Stomach smooth muscle (tissue), 2 donors: ENCODE results near the gene AOC1.
"Not testable (repeated sequence)": the region's sequence is repeated elsewhere in the genome, so short reads cannot be mapped to it uniquely, and the experiment has no call there.

ENCODE experiments used
- H3K27ac ChIP-seq: one replicate; pipeline ENCODE4 v1.7.0; 2013; ENCODE audit warnings: mild to moderate bottlenecking, low read length, inconsistent platforms
- H3K27me3 ChIP-seq, 2 donors: one replicate each; pipeline ENCODE4 v1.7.0; 2013; ENCODE audit warnings: low read length in 2 of 2; ENCODE audit not compliant: insufficient read depth in 2 of 2, control insufficient read depth in 1 of 2
- H3K36me3 ChIP-seq, 2 donors: one replicate each; pipeline ENCODE4 v1.7.0; 2013; ENCODE audit warnings: low read length in 2 of 2; ENCODE audit not compliant: control insufficient read depth in 2 of 2, insufficient read depth in 2 of 2
- H3K4me1 ChIP-seq: one replicate; pipeline ENCODE4 v1.7.0; 2013; ENCODE audit warnings: low read length; ENCODE audit not compliant: control insufficient read depth, insufficient read depth
- H3K4me3 ChIP-seq, 2 donors: one replicate each; pipeline ENCODE4 v1.7.0; 2013; ENCODE audit warnings: low read length in 2 of 2
- H3K9ac ChIP-seq, 2 donors: one replicate each; pipeline ENCODE4 v1.7.0; 2013; ENCODE audit warnings: low read length in 2 of 2, mild to moderate bottlenecking in 1 of 2
- H3K9me3 ChIP-seq, 2 donors: one replicate each; pipeline ENCODE4 v1.7.0; 2013; ENCODE audit warnings: low read length in 2 of 2; ENCODE audit not compliant: control insufficient read depth in 2 of 2
- donor health status: healthy.
- donor health status: Pancreatic carcinoma.

The AOC1 gene

DNA sequence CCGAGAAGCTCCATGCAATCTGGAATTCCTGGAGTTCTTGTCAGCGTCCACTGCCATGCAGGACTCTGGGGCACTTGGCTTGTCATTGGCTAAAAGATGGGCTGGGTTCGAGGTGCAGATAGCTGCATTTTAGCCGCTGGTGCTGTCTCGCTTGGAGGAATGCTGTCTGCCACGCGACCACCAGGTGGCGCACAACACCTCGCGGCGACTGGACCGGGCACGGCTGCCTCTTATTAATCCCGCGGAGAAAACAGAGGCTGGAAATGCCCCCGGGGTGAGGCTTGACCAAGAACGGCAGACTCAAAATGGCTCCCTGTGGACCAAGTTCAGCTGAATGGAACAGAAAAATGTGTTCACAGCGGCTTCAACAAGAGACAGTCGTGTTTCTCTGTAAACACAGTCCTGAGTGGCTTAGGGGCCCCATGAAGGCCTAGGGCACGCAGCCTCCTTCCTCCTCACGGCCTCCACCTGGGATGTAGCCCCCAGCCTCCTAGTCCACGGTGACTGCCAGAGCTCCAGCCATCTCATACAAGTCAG, 46.2 kb downstream of the AOC1 start:
- Histone ChIP-seq H3K9me3 (no peaks in the 10 kb centered on the region), H3K4me1 (peaks cover 31% of the 10 kb centered on the region), H3K36me3 (no peaks in the 10 kb centered on the region), H3K27ac (no peak overlapping the region), H3K9ac (no peak overlapping the region), H3K4me3 (peak overlapping the region in 1 of 2 donors; percentile 3), H3K27me3 (peaks cover 0 to 11% of the 10 kb centered on the region in 2 donors)

DNA sequence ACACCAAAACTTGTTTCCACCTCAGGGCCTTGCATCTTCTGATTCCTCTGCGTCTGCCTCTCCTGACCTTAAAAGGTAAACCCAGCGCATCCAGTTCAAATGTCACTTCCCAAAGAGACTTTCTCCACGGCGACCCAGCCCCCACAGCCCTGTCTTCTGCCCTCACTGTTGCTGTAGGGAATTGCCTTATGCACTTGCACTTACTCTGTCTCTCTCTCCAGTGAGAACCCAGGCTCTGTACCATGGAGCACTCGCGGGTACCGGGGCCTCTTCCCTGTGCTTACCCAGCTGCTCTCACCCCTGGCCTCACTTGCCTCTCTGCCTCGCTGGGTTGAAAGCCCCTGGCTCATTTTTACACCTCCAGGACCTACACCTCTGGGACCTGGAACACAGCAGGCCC, 48.4 kb downstream of the AOC1 start:
- no peak overlapping the region for H3K4me3 ChIP-seq
- H3K27me3 ChIP-seq, result peaks cover 0 to 11% of the 10 kb centered on the region in 2 donors
- H3K4me1 ChIP-seq, result peaks cover 39% of the 10 kb centered on the region

DNA sequence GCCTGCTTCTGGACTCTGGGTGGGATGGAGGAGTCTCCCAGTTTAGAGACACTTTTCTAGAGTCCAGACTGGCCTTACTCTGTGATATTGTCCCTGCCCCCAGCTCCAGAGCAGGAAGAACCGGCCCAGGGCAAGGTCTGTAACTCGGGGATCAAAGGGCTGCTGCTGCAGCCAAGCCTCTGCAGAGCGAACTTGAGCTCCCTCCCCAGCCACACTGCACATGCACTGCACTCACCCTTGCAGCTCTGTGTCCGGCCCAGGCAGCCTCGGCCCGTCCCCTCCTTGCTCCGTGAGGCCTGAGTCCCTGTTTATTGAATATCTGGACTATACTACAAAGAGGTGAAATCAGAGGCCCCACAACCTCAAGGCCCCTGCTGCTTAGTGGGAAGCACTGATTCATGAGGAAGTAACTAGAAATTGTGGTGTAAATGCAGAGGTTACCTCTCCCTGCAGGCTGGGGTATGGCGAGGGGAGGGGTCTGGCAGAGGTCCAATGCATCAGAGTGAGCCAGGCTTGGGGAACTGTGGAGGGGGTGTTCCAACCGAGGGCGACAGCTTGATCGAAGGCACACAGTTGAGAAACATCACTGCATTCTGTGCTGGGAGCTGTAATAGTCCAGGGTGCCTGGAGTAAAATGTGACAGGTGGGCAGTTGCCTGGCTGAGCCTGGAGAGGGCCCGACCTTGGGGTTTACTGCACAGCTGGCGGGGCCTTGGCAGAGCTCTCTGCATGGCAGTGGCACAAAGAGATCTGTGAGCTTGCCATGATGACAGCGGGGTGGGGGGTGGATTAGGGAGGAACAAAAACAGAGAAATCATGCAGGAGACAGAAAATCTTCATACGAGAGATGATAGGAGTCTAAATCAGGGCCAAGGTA, 49.1 kb downstream of the AOC1 start:
- no peak overlapping the region for H3K9ac ChIP-seq
- H3K4me1 ChIP-seq, result peaks cover 39% of the 10 kb centered on the region
- H3K27ac ChIP-seq, result peak overlapping the region; percentile 53
- no peak overlapping the region for H3K4me3 ChIP-seq
- peaks cover 0 to 6% of the 10 kb centered on the region in 2 donors for H3K27me3 ChIP-seq
- H3K9me3 ChIP-seq, result no peaks in the 10 kb centered on the region
- no peaks in the 10 kb centered on the region for H3K36me3 ChIP-seq

More for the DNA sequence above, 48.4 kb downstream of the AOC1 start:
- Histone ChIP-seq H3K9ac (no peak overlapping the region), H3K9me3 (no peaks in the 10 kb centered on the region), H3K27ac (no peak overlapping the region), H3K36me3 (no peaks in the 10 kb centered on the region)

DNA sequence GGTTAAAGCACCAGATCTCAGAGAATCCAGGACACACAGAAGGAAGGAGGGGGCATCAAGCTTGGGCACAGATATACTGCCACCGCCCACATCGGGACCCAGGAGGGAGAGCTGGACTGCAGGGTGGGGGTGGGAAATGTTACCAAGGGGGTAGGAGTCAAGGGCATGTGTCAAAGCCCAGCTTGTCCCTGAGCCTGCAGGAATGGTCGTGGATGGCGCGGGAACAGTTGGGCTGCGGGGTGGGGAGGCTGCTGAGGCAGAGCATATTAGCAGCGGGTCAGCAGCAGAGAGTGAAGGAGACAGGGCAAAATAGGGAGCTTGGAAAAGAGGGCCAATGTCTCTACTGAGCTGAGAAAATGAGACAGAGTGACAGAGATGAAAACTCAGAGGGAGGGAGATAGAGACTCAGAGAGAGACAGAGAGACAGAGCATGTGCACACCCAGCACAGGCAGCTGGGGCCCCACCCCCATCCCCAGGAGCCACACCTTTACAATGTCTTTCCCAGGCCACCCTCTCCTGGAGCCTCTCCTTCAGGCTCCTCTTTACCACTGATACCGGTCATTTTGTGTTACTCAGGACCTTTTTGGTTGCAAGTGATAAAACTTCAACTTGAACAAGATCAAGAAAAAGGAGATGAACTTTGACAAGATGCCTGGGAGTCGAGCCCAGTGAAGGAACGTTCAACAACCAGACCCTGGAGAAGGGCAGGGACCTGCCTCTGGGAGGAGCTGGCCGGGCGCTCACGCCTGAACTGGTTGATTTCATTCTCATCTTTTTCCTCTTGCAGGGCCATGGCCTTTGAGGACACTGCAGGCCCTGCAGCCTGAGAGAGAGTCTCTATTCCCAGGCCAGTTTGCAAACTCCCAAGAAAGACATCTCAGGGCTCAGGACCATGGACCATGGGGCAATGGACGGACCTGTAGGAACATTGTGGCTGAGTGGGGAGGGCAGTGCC, 50.0 kb downstream of the AOC1 start:
- H3K27ac ChIP-seq, result peak overlapping the region; percentile 53
- H3K36me3 ChIP-seq, result no peaks in the 10 kb centered on the region
- H3K9me3 ChIP-seq, result no peaks in the 10 kb centered on the region
- no peaks in the 10 kb centered on the region for H3K27me3 ChIP-seq
- no peak overlapping the region for H3K9ac ChIP-seq
- H3K4me3 ChIP-seq, result no peak overlapping the region
- peaks cover 39% of the 10 kb centered on the region for H3K4me1 ChIP-seq

DNA sequence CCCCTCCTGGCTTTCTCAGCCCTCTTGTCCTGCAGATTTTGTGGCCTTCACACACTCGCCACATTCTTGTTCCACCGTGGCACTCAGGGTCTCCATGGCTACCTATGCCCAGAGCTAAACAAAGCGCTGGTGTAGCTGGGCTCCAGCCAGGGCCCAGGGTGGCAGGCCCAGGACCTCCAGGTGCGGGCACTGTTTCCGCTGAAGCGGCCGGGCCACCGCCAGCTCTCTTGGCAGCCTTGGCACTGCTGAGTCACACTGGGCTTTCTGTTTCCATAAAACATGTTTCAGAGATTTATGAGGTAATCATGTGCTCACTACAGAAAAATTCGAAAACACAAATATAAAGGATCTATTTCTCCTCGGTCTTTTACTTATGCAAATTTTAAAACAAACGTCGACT, 51.3 kb downstream of the AOC1 start:
- peaks cover 32% of the 10 kb centered on the region for H3K4me1 ChIP-seq
- peak overlapping the region; percentile 60 for H3K27ac ChIP-seq
- H3K27me3 ChIP-seq, result no peaks in the 10 kb centered on the region
- no peaks in the 10 kb centered on the region for H3K9me3 ChIP-seq
- H3K9ac ChIP-seq, result no peak overlapping the region
- H3K36me3 ChIP-seq, result no peaks in the 10 kb centered on the region
- H3K4me3 ChIP-seq, result no peak overlapping the region

DNA sequence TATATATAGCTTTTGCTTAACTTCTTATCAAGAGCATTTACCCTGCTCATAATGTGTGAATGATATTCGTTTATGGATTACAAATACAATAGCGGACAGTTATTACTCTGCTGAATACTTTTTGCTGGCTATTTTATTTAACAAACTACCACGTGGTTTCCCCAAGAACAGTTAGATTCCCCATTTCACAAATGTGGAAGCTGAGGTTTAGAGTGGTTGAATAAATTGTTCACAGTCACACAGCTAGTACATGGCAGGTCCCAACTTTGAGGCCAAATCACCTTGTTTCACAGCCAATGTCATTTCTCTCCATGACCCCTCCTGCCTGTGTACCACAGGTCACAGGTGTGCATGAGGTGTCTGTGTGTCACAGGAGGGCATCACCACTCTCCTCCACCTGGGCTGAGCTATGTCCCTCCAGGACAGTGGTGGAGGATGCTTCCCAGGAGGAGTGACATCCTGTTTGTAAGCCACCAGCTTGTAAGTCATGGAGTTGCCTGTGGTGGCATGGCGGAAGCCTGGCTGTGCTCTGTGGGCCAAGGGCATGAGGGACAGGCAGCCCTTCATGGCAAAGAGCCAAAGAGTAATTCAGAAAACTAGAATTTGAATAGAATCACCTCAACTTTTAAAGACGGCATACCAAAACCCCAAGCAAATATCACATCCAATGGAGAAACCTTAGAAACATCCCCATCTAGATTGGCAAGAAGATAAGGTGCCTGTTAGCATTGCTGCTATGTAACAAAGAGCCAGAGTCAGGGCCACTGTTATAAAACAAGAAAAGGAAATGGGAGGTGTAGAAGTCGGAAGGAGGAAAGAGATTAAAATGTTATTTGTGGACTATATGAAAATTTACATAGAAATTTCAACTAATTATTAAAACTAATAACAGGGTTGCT, 51.9 kb downstream of the AOC1 start:
- H3K27ac ChIP-seq, result peak overlapping the region; percentile 60
- no peak overlapping the region for H3K9ac ChIP-seq
- H3K36me3 ChIP-seq, result no peaks in the 10 kb centered on the region
- no peaks in the 10 kb centered on the region for H3K9me3 ChIP-seq
- no peaks in the 10 kb centered on the region for H3K27me3 ChIP-seq
- H3K4me1 ChIP-seq, result peaks cover 28% of the 10 kb centered on the region
- peak overlapping the region in 1 of 2 donors; percentile 47 for H3K4me3 ChIP-seq

DNA sequence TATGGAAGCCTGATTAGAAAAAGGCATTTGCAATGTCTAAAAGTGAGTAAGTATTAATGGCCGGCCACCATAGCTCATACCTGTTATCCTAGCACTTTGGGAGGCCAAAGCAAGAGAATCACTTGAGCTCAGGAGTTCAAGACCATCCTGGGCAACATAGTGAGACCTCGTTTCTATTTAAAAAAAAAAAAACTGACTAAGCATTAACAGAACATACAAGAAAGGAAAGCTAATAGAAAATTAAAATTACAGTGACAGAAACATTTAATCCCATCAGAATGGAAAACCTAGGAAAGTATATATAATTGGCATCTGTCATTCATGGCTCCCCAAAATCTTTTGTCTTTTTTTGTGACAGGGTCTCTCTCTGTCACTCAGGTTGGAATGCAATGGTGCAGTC, 55.9 kb downstream of the AOC1 start:
- Histone ChIP-seq H3K9ac (no peak overlapping the region), H3K9me3 (no peaks in the 10 kb centered on the region), H3K27me3 (no peaks in the 10 kb centered on the region), H3K4me1 (peaks cover 11% of the 10 kb centered on the region), H3K36me3 (no peaks in the 10 kb centered on the region), H3K4me3 (no peak overlapping the region), H3K27ac (no peak overlapping the region)

DNA sequence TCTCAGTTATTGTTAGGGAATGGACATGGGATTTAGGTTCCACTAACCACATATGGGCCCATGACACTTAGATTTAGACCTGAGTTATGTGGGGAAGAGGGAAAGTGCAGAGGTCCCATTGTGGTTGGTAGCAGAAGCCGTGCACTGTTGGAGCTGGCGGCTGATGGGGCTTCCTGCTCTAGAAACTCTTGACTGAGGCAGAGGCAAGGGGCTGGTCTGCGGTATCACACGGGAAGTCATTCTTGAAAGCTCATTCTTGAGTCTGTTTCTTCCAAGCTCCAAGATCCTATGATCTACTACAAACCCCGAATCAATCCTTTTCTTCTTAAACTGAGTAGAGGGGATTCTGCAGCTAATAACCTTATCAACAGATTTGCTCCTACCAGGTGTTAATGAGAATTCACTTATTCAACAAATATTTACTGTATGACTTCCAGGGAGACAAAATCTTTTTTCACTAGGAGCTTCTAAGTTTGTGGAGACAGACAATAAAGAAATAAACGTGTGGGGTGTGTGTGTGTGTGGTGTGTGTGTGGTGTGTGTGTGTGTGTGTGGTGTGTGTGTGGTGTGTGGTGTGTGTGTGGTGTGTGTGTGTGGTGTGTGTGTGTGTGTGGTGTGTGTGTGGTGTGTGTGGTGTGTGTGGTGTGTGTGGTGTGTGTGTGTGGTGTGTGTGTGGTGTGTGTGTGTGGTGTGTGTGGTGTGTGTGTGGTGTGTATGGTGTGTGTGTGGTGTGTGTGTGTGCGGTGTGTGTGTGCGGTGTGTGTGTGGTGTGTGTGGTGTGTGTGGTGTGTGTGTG, 57.1 kb downstream of the AOC1 start:
- no peak overlapping the region for H3K27ac ChIP-seq
- peaks cover 1% of the 10 kb centered on the region for H3K4me1 ChIP-seq
- no peak overlapping the region for H3K4me3 ChIP-seq
- no peaks in the 10 kb centered on the region for H3K9me3 ChIP-seq
- no peak overlapping the region for H3K9ac ChIP-seq
- H3K27me3 ChIP-seq, result no peaks in the 10 kb centered on the region
- no peaks in the 10 kb centered on the region for H3K36me3 ChIP-seq

DNA sequence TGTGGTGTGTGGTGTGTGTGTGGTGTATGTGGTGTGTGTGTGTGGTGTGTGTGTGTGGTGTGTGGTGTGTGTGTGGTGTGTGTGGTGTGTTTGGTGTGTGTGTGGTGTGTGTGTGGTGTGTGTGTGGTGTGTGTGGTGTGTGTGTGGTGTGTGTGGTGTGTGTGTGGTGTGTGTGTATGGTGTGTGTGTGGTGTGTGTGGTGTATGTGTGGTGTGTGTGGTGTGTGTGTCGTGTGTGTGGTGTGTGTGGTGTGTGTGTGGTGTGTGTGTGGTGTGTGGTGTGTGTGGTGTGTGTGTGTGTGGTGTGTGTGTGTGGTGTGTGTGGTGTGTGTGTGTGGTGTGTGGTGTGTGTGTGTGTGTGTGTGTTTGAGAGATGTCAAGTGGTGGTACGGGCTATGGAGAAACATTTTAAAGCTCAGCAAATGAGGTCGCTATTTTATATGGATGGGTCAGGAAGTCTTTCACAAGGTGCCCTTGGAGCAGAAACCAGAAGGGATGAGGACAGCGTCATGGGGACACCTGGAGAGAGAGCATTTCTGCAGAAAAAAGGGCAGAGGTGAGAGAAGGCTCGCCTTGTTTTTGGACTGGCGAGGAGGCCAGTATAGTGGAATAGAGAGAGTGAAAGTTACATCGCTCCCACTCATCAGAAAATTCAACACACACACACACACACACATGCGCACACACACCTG, 58.1 kb downstream of the AOC1 start:
- not testable (repeated sequence) for H3K27me3 ChIP-seq, H3K4me1 ChIP-seq, H3K27ac ChIP-seq, H3K4me3 ChIP-seq, H3K36me3 ChIP-seq, H3K9ac ChIP-seq, H3K9me3 ChIP-seq
